ENCODE data around the gene ZDHHC17.

GRCh38 chr12:76856018-76856644, 92.2 kb downstream of the ZDHHC17 start:
- no peak for TF ChIP-seq CTCF (conservative IDR thresholded peaks at IDR 0.05 in 1 of 2, IDR thresholded peaks at IDR 0.05 in 1 of 2; ENCODE audit: low read depth in 1 of 2, low read length in 2 of 2)
- no peak for TF ChIP-seq EZH2 (IDR thresholded peaks at IDR 0.05; ENCODE audit: low read length, missing control alignments)
